Tibial nerve (tissue), 4 donors: ENCODE data around the gene MAPK10. TPM values are rescaled to one million over a fixed set of nuclear protein-coding genes. Genes with fewer than 3 reads are reported as not detected.

ENCODE experiments used
- DNase-seq, 2 donors: peaks; one replicate each; pipeline ENCODE4 v3.0.0-alpha.2; 2019; ENCODE audit warnings: low spot score in 2 of 2
- H3K27ac ChIP-seq, 4 donors: fragments of 200-600 bp; sonication (generic) in 3 of 4; one replicate each; pipeline ENCODE4 v1.5.1; 2017 to 2019; ENCODE audit warnings: mild to moderate bottlenecking in 1 of 4
- H3K27me3 ChIP-seq, 2 donors: fragments of 200-600 bp; sonication (generic) in 1 of 2; one replicate each; pipeline versions ENCODE4 v1.5.1 to v1.6.0; 2017 to 2019
- H3K36me3 ChIP-seq, 3 donors: fragments of 200-600 bp; sonication (generic); one replicate each; pipeline ENCODE4 v1.5.1; 2018 to 2019
- H3K4me1 ChIP-seq, 4 donors: fragments of 200-600 bp; sonication (generic) in 3 of 4; one replicate each; pipeline ENCODE4 v1.5.1; 2017 to 2019
- H3K4me3 ChIP-seq, 4 donors: fragments of 200-600 bp; sonication (generic) in 3 of 4; one replicate each; pipeline ENCODE4 v1.5.1; 2017 to 2019; ENCODE audit warnings: mild to moderate bottlenecking in 1 of 4, moderate library complexity in 1 of 4
- H3K9me3 ChIP-seq, 4 donors: fragments of 200-600 bp; sonication (generic) in 3 of 4; one replicate each; pipeline ENCODE4 v1.5.1; 2017 to 2019
- CTCF ChIP-seq, 5 experiments: fragments of 200-600 bp in 3 of 5; fragments of 450-650 bp in 2 of 5; sonication (generic) in 3 of 5; IDR thresholded peaks; one replicate each; pipeline ENCODE4 v1.5.1; 2016 to 2019; ENCODE audit warnings: antibody characterized with exemption in 5 of 5, mild to moderate bottlenecking in 3 of 5, moderate library complexity in 2 of 5
- EP300 ChIP-seq, 2 donors: sonication (generic); formaldehyde crosslinking; IDR thresholded peaks; one replicate each; pipeline ENCODE4 v1.6.1; 2017; ENCODE audit warnings: antibody characterized with exemption in 2 of 2, mild to moderate bottlenecking in 1 of 2
- POLR2A ChIP-seq, 2 donors: fragments of 450-650 bp; IDR thresholded peaks; one replicate each; pipeline ENCODE4 v1.6.1; 2017; ENCODE audit warnings: antibody characterized with exemption in 2 of 2, mild to moderate bottlenecking in 2 of 2, moderate library complexity in 2 of 2
- WGBS, 2 donors: methylation state at CpG; one replicate each; pipeline ENCODE4 v1.1.5; 2018; 5-methylcytosine and 5-hydroxymethylcytosine counted together
- total RNA-seq, 4 donors: library from RNA; depleted of rRNA; stranded (reverse); fragments of >200 nt; gene quantifications; one replicate each; pipeline ENCODE4 v1.1.0, GENCODE V29; 2016

Gene MAPK10
- total RNA-seq, 4 donors from 2014 or later: 20.7 to 34.5 (median 28.0) TPM

GRCh38 chr4:86291180-86291579, 68.7 kb downstream of the MAPK10 start:
- Histone ChIP-seq H3K4me1 (no peaks in the 10 kb centered on the region), H3K27me3 (no peaks in the 10 kb centered on the region), H3K36me3 (no peaks in the 10 kb centered on the region), H3K4me3 (no peak overlapping the region), H3K27ac (no peak overlapping the region), H3K9me3 (no peaks in the 10 kb centered on the region)
- DNase-seq: no peak
- 75 to 86% methylated on average over 2 of the region's 2 CpGs for WGBS, 2 donors
- TF ChIP-seq EP300 (IDR thresholded peaks at IDR 0.05): no peak
- no peak for TF ChIP-seq POLR2A (IDR thresholded peaks at IDR 0.05)
- TF ChIP-seq CTCF (IDR thresholded peaks at IDR 0.05): no peak

- DNase-seq: no peak
- H3K36me3 ChIP-seq: no peaks in the 10 kb centered on the region
- WGBS, 2 donors: 62 to 76% methylated on average over 2 of the region's 2 CpGs
- H3K27me3 ChIP-seq: no peaks in the 10 kb centered on the region
- no peak overlapping the region for H3K27ac ChIP-seq
- H3K4me1 ChIP-seq: no peaks in the 10 kb centered on the region
- H3K4me3 ChIP-seq: no peak overlapping the region
- H3K9me3 ChIP-seq: no peaks in the 10 kb centered on the region
- TF ChIP-seq CTCF (IDR thresholded peaks at IDR 0.05) (no peak), EP300 (IDR thresholded peaks at IDR 0.05) (no peak)
These were observed 73.1 kb downstream of the MAPK10 start for GRCh38 chr4:86286726-86287125.

- TF ChIP-seq EP300 (IDR thresholded peaks at IDR 0.05) (no peak), CTCF (IDR thresholded peaks at IDR 0.05) (no peak), POLR2A (IDR thresholded peaks at IDR 0.05) (no peak)
- Histone ChIP-seq H3K27ac (no peak overlapping the region), H3K27me3 (no peaks in the 10 kb centered on the region), H3K4me3 (no peak overlapping the region), H3K9me3 (no peaks in the 10 kb centered on the region), H3K4me1 (no peaks in the 10 kb centered on the region), H3K36me3 (no peaks in the 10 kb centered on the region)
- no peak for DNase-seq
- 44 to 48% methylated on average over 3 of the region's 3 CpGs for WGBS, 2 donors
These were observed 76.5 kb downstream of the MAPK10 start for GRCh38 chr4:86283371-86283770.

- H3K27ac ChIP-seq: no peak overlapping the region
- H3K4me3 ChIP-seq: no peak overlapping the region
These were observed 79.6 kb downstream of the MAPK10 start for GRCh38 chr4:86280246-86280645.

More at GRCh38 chr4:86280246-86280645, 79.6 kb downstream of the MAPK10 start:
- Histone ChIP-seq H3K27me3 (no peaks in the 10 kb centered on the region), H3K9me3 (no peaks in the 10 kb centered on the region), H3K36me3 (no peaks in the 10 kb centered on the region), H3K4me1 (no peaks in the 10 kb centered on the region)
- no peak for DNase-seq
- 82 to 83% methylated on average over 2 of the region's 2 CpGs for whole genome bisulfite sequencing, 2 donors
- TF ChIP-seq CTCF (IDR thresholded peaks at IDR 0.05) (no peak), POLR2A (IDR thresholded peaks at IDR 0.05) (no peak), EP300 (IDR thresholded peaks at IDR 0.05) (no peak)
